ENCODE measurements around the gene INPP5A.

INPP5A gene

DNA sequence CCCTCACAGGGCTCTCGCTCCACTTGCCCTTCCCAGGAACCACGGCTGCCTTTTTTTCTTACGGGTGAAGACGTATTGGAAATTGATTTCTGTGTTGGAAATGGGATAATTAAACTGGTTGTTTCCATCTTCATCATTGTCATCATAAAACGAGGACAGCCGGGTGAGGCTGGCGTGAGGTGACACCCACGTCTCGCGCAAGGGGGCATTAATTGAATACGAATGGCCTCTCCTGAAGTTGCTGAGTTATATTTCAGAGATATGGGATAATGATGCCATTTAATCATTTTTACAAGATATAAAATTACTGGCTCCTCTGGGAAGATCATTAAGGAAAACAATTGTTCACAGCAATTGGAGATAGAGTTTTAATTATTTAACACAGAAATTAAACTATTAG is 266.7 kb downstream of the INPP5A start:
- no peak for DNase-seq (ENCODE audit: low read depth)

DNA sequence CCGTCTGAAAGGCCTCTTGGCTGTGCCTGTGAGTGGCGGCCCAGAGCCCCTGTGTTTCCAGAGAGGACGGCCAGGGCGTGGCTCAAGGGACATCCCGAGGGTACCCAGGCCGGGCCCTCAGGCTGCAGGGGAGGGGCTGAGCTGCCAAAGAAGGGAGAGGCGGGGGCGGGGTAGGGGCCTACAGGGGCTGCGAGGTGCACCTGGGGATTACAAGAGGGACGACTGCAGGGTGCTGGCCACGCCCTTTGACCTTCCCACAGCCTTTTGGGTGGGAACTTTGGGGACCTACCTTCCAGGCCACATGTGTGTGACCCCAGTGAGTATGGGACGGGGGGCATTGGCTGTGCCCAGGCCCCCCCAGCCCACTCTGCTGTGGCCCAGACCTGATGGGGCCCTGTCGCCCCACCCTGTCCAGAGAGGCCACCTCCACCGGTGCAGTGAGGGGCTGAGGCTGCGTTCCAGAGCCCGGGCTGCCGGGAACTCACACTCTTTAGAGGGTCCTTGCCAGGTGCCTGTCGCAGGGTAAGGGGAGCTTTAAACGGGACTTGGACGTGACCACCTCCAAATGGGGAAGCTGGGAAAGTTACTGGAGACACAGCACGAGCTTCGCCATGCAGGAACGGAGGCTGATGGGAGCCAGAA is 267.3 kb downstream of the INPP5A start:
- DNase-seq (ENCODE audit: low read depth), result no peak

GRCh38 chr10:132805599-132805998 is 268.0 kb downstream of the INPP5A start:
- no peak for DNase-seq (ENCODE audit: low read depth)

- DNase-seq (ENCODE audit: low read depth), result no peak
Observed at GRCh38 chr10:132806110-132806509, 268.5 kb downstream of the INPP5A start.

DNA sequence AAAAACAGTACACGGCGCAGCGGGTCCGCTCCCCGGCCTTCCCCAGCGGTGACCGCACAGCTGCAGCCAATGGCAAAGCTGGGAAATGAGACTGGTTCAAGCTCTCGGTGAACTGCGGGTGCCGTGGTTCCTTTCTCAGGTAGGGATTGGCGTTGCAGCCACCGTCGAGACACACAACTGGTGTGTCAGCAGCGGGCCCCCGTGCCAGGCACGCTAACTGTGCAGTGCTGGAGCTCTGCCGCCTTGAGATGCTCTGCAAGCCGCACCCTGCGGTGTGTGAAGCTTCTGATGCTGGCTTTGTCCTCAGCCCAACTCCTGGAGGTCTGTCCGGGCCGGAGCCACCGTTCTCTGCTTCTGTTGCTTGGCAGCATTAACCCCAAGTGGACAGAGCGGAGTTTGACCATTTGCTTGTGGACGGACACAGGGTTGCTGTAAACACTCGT is 269.0 kb downstream of the INPP5A start:
- no peak for DNase-seq (ENCODE audit: low read depth)

DNA sequence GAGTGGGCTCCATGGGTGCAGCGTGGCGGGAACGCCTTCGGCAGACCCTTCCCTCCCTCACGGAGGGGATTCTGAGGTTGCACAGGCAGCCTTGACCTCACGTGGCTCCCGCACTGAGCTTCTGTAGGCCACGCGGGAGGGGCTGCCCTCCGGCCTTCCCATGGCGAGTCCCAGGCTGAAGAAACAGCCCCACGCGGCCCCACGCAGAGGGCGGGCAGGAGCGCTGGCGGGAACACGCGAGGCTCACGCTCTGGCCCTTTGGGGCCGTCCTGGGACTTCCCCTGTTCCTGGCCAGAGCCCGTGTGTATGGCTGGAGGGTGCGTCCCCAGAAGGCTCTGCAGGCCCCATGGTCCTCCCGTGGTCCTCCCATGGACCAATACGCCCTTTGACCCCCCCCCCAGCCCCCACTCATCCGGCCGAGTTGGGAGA is 270.0 kb downstream of the INPP5A start:
- DNase-seq (ENCODE audit: low read depth), result no peak

DNA sequence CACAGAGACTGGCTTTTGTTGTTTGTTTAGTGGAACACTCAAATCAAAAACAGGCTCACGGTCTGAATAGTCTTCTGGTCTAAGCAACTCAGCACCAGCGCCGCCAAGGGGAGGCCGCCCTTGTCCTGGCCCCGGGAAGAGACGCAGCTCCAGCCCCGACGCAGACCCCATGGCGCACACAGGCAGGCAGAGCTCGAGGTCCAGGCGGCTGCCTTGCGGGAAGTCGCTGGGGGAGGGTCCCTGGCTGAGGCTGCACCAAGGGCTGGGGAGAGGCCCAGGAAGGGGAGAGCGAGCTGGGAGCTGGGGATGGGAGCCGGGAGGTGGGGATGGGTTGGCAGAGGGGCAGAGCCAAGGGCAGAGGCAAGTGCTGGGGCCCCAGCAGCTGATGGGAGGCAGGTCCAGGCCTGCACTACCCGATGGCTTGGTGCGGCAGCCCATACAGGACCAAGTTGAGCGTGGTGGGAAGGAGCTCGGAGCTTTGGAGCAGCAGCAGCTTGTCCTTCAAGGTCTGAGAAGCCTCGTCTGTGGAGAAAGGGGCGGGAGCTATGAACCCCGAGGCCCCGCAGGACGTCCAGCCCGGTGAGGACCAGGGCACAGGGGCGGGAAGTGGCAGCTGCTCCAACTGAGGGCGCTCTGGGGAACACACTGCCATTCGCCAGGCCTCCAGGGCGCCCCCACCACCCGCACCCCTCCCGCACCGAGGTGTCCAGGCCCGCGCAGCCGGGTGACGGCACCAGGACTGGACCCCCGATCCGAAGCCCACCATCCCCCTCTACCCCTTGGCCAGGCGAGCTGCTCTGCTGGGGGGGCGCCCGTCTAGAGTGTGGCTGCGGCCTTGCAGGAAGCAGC is 271.0 kb downstream of the INPP5A start:
- DNase-seq (ENCODE audit: low read depth), result no peak

DNA sequence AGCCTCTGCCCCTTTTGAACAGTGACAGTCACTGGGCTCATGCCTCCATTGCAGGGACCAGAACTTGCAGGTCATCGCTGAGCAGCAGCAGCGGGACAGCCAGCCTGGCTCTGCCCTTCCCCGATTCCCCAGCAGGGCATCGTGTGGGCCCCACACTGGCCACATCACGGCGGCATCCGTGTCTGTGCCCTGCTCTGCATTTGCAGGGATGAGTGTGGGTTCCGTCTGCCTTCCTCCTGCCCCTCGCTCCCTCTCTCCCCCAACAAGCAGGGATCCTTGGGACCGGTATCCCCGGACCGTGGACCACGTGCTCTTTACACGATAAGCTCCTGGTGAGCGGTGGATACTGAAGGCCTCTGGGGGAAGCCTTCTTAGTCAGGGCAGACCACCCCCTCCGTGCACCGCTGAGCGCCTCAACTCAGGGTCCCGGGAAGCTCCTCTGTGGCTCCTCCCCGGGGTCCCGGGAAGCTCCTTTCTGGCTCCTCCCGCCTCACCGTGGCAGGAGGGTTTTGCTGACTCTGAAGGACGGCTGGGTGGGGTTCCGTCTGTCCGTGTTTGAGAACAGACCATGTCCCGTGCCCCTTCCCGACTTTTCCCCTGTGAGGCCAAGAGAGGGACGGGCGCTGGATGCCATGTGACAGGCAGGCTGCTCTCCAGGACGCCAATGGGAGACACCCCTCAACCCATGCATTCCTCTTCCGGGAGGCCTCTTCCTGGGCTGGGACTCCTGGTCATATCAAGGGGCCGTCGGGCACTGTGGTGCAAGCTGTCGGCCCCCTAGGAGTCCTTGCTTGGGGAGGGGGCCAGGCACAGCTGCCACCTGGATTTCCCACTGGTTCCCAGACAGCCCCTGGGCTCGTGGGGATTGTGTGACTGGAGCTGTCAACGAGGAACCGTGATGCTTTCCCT is 271.9 kb downstream of the INPP5A start:
- DNase-seq (ENCODE audit: low read depth), result no peak

GRCh38 chr10:132810141-132810806 is 272.7 kb downstream of the INPP5A start:
- no peak for DNase-seq (ENCODE audit: low read depth)

DNA sequence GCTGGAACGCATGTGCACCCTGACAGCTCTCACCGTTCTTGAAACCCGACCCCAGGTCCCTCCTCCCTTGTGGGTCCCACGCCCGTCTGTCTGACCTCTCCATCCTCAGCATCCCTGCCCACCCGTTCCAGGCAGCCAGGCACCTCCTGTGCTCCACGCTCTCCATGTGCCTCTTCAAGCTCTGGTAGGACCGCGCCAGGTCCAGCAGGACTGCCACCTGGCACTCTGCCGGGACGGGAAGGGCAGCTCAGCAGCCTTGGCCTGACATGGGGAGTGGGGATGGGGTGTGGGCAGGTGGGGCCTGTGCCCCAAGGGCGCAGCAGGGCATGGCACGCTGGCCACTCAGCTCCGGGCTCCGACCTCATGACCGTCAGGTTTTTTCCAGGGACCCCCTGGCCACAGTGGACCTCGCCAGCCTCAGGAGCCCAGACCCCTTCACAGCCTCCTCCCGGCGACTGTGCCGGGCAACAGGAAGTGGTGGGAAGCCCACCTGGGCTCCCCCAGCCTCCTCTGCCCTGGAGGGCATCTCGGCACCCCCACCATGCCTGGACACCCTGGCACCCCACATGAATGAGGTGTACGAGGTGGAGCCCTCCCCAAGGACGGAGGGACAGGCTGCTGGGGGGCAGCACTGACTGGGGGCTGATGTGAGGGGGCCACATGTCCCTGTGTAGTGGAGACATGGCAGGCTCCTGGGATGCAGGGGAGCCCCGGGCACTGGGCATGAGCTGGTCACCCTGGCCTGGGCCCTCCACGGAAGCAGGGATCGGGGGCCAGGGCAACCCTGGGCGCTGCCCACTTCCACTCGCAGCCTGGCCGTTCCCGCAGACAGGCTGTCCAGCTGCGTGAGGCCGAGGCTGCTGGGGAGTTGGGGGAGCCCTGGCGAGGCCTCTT is 273.5 kb downstream of the INPP5A start:
- no peak for DNase-seq (ENCODE audit: low read depth)

- DNase-seq (ENCODE audit: low read depth), result no peak
Observed at GRCh38 chr10:132811891-132812481, 274.4 kb downstream of the INPP5A start.

DNA sequence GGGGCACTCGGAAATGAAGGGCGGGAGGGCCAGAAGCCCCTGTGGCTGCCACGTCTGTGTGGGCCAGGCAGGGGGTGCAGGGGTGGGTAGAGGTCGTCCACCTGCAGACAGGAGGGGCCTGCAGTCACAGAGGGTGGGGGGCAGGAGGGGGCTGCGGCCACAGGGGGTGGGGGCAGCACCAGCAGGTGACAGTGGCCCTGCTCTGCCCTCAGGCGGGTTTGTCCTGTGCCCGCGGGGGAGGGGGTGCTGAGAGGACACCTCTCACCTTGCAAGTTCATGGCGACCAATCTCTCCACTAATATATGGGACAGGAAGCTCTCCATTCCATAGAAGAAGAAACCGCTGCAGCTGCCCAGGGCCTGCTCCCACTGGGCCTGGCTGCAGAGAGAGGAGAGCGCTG is 274.9 kb downstream of the INPP5A start:
- DNase-seq (ENCODE audit: low read depth), result no peak

- DNase-seq (ENCODE audit: low read depth), result no peak
Observed at GRCh38 chr10:132813001-132813401, 275.4 kb downstream of the INPP5A start.

- no peak for DNase-seq (ENCODE audit: low read depth)
Observed at GRCh38 chr10:132813560-132814468, 276.2 kb downstream of the INPP5A start.

GRCh38 chr10:132814469-132814856 is 276.9 kb downstream of the INPP5A start:
- no peak for DNase-seq (ENCODE audit: low read depth)

- no peak for DNase-seq (ENCODE audit: low read depth)
Observed at GRCh38 chr10:132815168-132815857, 277.7 kb downstream of the INPP5A start.

- DNase-seq (ENCODE audit: low read depth), result no peak
Observed at GRCh38 chr10:132816718-132817117, 279.1 kb downstream of the INPP5A start.

DNA sequence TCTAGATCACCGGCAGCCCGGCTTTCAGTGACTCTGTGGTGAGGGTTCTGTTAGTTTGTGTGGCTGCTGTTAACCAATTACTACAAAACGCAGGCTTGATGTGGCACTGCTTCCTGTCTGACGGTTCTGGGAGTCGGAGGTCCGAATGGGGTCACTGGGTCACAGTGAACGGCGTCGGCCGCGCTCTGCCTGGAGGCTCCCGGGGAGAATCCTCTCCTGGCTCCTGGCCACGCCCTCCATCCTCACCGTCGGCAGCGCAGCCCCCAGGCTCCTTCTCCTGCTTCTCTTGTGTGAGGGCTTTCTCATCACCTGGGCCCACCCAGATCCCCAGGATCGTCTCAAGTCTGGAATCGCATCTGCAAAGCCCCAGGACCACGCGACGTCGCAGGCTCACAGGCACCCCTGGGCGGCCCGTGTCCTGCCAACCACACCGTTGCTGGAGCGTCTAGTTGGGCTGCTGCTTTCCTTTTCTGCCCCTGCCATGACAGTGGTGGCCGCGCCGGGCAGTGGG is 280.2 kb downstream of the INPP5A start:
- no peak for DNase-seq (ENCODE audit: low read depth)

DNA sequence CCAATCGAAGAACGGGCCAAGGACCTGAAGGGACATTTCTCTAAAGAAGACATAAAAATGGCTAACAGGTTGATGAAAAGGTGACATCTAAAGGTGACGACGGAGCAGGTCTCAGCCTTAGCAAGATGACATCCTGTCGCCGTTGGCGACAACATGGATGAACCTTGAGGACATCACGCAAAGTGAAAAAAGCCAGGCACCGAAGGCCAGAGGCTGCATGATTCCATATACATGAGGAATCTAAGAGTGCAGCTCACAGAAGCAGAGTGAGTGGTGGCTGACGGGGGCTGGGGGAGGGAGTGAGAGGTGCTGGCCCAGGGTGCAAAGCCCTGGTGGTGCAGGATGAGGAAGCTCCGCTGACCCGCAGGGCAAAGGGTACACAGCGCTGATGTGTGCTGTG is 282.5 kb downstream of the INPP5A start:
- no peak for DNase-seq (ENCODE audit: low read depth)
